Fibroblast of villous mesenchyme (primary cell): ENCODE results near the gene CLASP1. TPM values are rescaled to one million over a fixed set of nuclear protein-coding genes. Genes with fewer than 3 reads are reported as not detected.

Source experiments
- DNase-seq: peaks from one replicate; pipeline ENCODE4 v3.0.0-alpha.2; 2010; ENCODE audit warnings: low read depth
- H3K4me3 ChIP-seq: 2 replicates; pipeline ENCODE4 v1.5.1; 2011; ENCODE audit warnings: low read depth, mild to moderate bottlenecking, low read length
- total RNA-seq: library from RNA; depleted of rRNA; stranded (reverse); fragments of >200 nt; gene quantifications from 2 replicates; pipeline ENCODE4 v1.2.3, GENCODE V29; 2012
- TF ChIP-seq, protein P1 (sequence below): IDR thresholded peaks from 2 replicates; pipeline ENCODE4 v1.5.1; 2012; ENCODE audit warnings: low read depth, mild to moderate bottlenecking, low read length; ENCODE audit not compliant: insufficient read depth

The CLASP1 gene
- total RNA-seq, 1 donor: 58.3 TPM

DNA sequence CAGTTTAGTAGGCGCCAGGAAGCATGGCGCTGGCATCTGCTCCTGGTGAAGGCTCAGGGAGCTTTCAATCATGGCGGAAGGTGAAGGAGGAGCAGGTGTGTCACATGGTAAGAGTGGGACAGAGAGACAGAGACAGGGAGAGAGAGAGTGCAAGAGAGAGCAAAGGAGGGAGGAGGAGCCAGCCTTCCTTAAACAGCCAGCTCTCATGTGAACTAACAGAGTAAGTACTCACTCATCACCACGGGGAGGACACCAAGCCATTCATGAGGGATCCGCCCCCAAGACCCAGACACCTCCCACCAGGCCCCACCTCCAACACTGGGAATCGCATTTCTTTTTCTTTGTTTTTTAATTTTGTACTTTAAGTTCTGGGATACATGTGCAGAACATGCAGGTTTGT lies 40.8 kb upstream of the CLASP1 start:
- TF ChIP-seq, protein P1, sequence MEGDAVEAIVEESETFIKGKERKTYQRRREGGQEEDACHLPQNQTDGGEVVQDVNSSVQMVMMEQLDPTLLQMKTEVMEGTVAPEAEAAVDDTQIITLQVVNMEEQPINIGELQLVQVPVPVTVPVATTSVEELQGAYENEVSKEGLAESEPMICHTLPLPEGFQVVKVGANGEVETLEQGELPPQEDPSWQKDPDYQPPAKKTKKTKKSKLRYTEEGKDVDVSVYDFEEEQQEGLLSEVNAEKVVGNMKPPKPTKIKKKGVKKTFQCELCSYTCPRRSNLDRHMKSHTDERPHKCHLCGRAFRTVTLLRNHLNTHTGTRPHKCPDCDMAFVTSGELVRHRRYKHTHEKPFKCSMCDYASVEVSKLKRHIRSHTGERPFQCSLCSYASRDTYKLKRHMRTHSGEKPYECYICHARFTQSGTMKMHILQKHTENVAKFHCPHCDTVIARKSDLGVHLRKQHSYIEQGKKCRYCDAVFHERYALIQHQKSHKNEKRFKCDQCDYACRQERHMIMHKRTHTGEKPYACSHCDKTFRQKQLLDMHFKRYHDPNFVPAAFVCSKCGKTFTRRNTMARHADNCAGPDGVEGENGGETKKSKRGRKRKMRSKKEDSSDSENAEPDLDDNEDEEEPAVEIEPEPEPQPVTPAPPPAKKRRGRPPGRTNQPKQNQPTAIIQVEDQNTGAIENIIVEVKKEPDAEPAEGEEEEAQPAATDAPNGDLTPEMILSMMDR: no peak
- DNase-seq: no peak
- H3K4me3 ChIP-seq: no peak overlapping the region

DNA sequence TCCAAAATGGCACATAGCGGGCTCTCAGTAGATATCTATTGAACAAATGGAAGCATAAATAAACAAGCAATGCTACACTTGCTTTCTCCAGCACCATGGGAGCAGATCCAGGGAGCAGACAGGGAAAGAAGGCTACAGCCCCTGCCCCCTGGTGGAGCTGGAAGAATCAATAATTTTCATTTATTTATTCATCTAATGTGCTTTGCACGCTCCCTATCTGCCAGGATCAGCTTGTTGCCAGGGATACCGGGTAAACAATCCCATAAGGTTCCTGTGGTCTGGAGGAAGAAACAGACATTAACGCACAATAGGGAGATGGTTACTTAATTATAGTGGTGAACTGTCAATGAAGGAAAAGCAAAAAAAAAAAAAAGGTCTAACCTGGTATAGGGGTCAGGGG lies 40.1 kb upstream of the CLASP1 start:
- peak; percentile 68 for DNase-seq
- no peak overlapping the region for H3K4me3 ChIP-seq
- TF ChIP-seq, protein P1: peak; percentile 53

DNA sequence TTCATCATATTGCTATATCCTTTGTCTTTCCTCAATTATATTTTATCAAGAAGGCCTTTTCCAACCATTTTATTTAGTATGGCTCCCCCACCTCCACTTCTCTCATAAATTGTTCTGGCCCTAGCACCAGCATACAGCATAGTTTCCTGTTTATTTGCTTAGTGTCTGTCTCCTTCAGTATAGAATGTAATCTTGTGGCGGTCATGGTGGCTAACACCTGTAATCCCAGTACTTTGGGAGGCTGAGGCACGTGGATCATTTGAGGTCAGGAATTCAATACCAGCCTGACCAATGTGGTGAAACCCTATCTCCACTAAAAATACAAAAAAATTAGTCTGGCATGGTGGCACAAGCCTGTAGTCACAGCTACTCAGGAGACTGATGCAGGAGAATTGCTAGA lies 39.6 kb upstream of the CLASP1 start:
- TF ChIP-seq, protein P1: no peak
- H3K4me3 ChIP-seq: no peak overlapping the region
- no peak for DNase-seq

DNA sequence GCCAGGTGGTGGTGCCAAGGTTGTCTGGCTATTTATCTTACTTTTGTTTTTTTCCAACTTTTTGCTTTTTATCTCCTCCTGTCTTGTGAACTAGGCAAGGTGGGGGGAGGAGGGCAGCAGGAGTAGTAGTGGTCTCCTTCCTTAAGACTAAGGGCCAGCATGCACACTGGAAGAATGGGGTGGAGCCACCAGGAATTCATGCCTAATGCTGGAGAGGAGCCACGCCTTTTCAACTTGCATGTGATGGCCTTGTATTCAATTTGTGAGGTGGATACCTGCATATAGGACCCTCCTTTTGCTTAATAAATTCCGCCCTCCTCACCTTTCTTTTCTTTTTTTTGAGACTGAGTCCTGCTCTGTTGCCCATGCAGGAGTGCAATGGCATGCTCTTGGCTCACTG lies 37.6 kb upstream of the CLASP1 start:
- H3K4me3 ChIP-seq: no peak overlapping the region
- DNase-seq: no peak
- TF ChIP-seq, protein P1: no peak

DNA sequence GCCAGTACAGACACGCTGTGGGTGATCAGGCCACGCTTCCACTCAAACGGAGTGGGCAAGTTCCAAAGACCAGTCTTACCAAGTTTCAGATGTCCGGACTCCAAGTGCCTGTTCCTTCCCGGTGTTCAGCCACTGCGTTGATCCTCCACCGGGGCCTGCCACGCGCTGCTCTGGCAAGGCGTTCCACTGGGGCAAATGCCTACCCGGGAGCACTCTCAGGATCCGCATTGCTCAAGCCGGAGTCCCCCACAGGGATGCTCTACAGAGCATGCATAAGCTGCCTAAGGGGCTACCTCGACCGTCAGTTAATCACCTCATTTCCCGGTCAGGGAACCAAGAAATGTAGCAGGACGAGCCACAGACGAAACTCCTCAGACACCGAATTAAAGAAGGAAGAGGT lies 37.0 kb upstream of the CLASP1 start:
- DNase-seq: no peak
- no peak overlapping the region for H3K4me3 ChIP-seq
- TF ChIP-seq, protein P1: no peak

DNA sequence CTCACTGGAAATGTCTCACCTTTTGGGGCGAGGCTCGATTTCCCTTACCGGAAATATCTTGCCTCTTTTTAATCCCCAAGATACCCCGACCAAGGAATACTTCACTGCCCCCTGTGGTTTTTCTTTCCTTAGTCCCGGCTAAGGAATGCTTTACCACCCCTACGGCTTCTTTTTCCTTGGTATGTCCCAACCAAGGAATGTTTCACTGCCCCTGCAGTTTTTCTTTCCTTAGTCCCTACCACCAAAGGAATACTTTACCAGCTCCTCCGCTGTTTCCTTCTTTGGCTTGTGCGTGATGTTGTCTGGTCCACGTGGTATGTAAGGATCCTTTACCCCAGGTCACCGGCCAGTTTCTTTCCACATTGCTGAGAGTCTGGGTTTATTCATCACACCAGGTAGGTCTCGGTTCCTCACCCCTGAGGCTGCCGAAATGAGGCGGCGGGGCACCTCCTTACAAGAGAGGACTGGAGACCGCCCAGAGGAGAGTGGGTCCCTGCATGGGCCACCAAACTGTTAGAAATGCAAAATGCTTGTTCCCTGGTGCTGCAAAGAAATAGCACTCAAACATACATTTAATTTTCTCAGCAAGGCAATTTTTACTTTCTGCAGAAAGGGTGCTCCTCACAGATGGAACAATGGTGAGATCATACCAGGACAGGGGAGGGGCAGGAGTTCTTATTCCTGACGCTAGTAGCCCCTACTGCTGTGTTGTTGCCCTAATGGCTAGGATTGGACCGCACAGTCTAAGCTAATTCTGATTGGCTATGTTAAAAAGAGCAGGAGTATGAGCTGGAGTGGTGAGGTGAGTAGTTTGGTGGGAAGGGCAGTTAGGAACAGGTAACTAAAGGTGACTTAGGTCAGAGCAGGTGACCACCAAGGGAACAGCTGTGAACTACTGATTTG lies 33.4 kb upstream of the CLASP1 start:
- no peak for DNase-seq
- TF ChIP-seq, protein P1: no peak
- no peak overlapping the region for H3K4me3 ChIP-seq
